GM18499 (cell line): ENCODE data around the gene NPR3.

ENCODE experiments used
- ATAC-seq: cut with Tn5 transposase; IDR thresholded peaks from one replicate; pipeline ENCODE4 v1.9.1; 2021; ENCODE audit warnings: moderate number of reproducible peaks; ENCODE audit not compliant: insufficient read depth, unreplicated experiment

Gene NPR3

GRCh38 chr5:32710550-32711361 is at the start of gene NPR3:
Gene NPR3, plus strand, starts transcription at chr5:32711321. Its CDS starts 456 bp downstream, at chr5:32711777.
- no peak for ATAC-seq

- ATAC-seq = no peak
Observed at GRCh38 chr5:32664523-32664922, 46.6 kb upstream of the NPR3 start.

GRCh38 chr5:32668552-32668951 is 42.6 kb upstream of the NPR3 start:
- no peak for ATAC-seq

- no peak for ATAC-seq
Observed at GRCh38 chr5:32673272-32673671, 37.8 kb upstream of the NPR3 start.

- no peak for ATAC-seq
Observed at GRCh38 chr5:32677023-32677422, 34.1 kb upstream of the NPR3 start.

GRCh38 chr5:32678472-32678871 is 32.6 kb upstream of the NPR3 start:
- no peak for ATAC-seq

- no peak for ATAC-seq
Observed at GRCh38 chr5:32679218-32679617, 31.9 kb upstream of the NPR3 start.

GRCh38 chr5:32680183-32680582 is 30.9 kb upstream of the NPR3 start:
- no peak for ATAC-seq

- no peak for ATAC-seq
Observed at GRCh38 chr5:32683125-32683524, 28.0 kb upstream of the NPR3 start.

- no peak for ATAC-seq
Observed at GRCh38 chr5:32684260-32684659, 26.9 kb upstream of the NPR3 start.

- ATAC-seq = no peak
Observed at GRCh38 chr5:32686799-32687498, 24.2 kb upstream of the NPR3 start.

GRCh38 chr5:32687499-32687831 is 23.7 kb upstream of the NPR3 start:
- ATAC-seq = no peak

- ATAC-seq = no peak
Observed at GRCh38 chr5:32690153-32690552, 21.0 kb upstream of the NPR3 start.

- no peak for ATAC-seq
Observed at GRCh38 chr5:32690666-32691065, 20.5 kb upstream of the NPR3 start.

- no peak for ATAC-seq
Observed at GRCh38 chr5:32692036-32692746, 18.9 kb upstream of the NPR3 start.

GRCh38 chr5:32703957-32704356 is 7.2 kb upstream of the NPR3 start:
- ATAC-seq = no peak

GRCh38 chr5:32707418-32707997 is 3.6 kb upstream of the NPR3 start:
- ATAC-seq = no peak

- ATAC-seq = no peak
Observed at GRCh38 chr5:32708949-32709348, 2.2 kb upstream of the NPR3 start.

GRCh38 chr5:32709750-32710549 is 1.2 kb upstream of the NPR3 start:
- no peak for ATAC-seq

- ATAC-seq = no peak
Observed at GRCh38 chr5:32711362-32711680, 200 bp downstream of the NPR3 start.
